Stimulated activated CD8-positive, alpha-beta memory T cell treated with anti-CD3 and anti-CD28 coated beads, Interleukin-12 subunit alpha, Interleukin-12 subunit beta, amount 100 ng/mL, for 4 hours (primary cell): Measurements from ENCODE around the gene RAB40B.
A peak's percentile ranks its signal among the peaks of the same experiment; 100 is the strongest.

Experiments used
- DNase-seq: peaks from one replicate; pipeline ENCODE4 v3.0.0-alpha.2; 2020; ENCODE audit warnings: low read depth

RAB40B gene

DNA sequence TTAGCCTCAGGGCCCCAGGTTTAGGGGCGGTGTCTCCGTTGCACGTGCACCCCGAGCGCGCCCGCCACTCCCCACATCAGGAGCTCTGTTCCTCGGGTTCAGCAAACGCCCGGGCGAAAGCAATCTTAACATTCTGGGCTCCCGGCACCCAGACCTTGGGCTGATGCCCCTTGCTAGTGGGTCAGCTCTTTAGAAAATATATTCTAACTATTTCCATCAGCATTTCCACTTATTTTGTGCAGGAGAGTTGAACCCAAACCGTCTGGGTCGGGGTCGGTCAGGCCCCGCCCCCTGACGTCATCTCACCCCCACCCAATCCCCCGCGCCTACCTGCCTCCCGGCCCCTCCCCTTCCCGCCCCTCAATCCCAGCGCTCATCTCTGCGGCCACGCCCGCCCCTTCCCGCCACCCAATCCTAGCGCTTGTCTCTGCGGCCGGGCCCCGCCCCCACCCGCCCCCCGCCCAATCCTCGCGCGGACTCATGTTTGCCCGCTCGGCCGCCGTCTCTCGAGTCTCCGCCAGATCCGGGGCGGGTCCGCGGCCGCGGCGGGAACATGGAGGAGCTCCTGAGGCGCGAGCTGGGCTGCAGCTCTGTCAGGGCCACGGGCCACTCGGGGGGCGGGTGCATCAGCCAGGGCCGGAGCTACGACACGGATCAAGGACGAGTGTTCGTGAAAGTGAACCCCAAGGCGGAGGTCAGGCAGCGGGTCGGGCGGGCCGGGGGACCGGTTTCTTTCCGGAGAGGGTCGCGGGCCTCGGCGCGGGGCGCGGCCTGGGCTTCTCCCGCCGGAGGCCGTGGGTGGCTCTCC is 17.9 kb upstream of the RAB40B start, which contains the start of gene FN3KRP:
FN3KRP (plus strand) TSS at position 504 of the 808 bp plus-strand sequence; CDS start at position 554, 50 bp downstream.
- peak; percentile 74 for DNase-seq

DNA sequence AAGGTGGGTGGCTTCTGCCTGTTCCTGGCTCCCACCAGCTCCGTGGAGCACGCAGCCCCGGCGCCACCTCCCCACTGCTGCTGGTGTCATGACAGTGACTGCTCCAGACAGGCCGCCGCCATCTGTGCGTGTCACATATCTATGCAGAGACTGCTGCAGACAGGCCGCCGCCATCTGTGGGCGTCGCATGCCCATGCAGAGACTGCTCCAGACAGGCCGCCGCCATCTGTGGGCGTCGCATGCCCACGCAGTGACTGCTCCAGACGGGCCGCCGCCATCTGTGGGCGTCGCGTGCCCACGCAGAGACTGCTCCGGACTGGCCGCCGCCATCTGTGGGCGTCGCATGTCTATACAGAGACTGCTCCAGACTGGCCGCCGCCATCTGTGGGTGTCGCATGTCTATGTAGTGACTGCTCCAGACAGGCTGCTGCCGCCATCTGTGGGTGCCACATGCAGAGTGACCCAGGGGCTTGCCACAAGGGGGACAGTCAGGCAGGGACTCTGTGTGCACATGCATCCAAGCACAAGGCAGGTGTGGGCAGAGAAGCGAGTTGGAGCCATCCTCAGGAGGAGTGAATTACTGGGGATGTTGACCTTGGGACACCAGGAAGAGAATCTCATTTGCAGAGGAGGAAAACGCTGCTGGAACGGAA is 14.7 kb upstream of the RAB40B start:
- no peak for DNase-seq

DNA sequence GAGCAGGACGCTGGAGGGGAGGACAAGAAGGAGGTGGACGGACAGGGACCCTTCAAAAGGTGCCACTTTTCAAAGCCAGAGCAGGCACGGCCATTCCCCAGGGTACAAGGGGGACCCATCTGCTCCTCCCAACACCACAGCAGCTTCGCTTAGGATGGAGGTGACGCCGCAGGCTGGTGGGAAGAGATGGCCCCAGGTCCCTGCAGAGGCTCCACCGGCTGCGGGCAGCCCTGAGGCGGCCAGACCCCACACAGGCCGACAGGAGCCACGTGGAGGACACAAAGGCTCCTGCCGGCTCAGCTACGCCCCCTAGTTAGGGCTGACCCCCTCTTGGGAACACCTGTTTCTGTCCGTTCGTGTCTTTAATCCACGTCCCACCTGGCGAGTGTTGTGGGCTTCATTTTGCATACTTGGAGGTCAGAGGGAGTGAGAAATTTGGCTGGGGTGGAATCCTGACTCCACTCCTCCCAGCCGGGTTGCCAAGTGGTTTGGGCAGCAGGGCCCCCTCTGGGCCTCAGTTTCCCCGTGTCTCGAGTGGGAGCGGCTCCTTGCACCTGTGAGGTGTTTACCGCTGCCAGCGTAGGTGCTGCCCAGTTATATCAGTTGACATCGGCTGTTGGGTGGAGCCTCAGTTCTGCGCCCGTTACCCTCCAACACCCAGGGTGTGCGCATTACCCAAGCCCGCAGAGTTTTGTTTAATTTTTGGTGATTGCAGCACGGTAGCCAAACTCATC is 12.2 kb upstream of the RAB40B start:
- no peak for DNase-seq

GRCh38 chr17:82709676-82710498 is 11.4 kb upstream of the RAB40B start:
- no peak for DNase-seq

GRCh38 chr17:82709024-82709675 is 10.7 kb upstream of the RAB40B start:
- DNase-seq, result no peak

- DNase-seq, result no peak
Measured at GRCh38 chr17:82705756-82706155, 7.3 kb upstream of the RAB40B start.

DNA sequence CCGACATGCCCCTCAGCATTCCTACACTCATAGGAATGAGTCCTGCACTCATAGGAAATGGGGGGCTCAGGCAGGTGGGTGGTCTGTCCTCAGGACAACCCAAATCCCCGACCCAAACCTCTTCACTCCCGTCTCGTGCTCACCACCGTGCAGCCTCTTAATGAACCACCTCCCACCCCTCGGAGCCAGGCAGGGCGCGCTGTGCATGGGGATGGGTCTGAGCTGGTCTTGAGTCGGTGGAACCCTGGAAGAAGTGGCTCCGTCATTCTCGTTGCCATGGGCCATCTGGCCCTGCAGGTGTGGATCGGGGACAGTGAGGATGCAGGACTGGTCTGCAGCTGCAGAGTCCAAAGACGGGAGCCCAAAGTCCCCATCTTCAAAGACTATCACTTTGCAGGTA is 6.4 kb upstream of the RAB40B start:
- DNase-seq, result no peak

DNA sequence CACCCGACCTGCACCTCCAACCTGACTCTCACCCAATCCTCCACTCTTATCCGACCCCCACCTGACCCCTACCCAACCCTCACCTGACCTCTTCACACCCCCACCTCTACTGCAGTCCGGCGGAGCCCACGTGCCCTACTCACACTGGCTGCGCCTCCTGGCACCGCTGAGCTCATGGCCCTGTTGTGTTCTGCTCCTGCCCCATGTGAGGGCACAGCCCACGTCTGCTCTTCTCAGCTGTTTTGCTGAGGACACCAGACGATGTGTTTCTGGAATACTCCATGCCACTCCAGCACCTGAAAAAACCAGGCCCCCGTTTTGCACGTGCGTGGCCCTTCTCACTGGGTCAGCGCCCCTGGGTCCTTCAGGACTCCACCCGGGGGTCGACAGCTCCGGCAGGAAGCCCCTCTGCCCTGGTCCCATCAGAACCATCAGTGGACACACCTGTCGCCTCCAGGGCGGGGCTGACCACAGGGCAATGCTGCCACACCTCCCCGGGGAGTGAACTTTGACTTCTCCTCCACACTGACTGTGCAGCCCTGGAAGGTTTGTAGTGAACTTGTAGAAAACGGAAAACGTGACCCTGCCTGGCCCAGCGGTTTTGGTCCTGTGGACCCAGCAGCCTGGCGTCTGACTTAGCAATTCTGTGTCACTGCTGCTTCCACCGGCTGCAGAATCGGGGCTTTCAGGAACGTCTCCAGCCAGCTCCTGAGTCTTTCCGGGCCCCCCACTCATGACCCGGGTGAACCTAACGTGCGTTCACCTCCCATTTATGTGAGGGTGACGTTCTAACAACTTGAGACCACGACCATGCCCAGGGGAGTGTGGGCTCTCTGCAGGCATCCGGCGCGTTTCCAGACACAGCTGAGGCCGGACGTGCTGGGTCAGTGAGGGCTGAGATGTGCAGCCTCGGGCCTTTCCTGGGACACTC is 5.7 kb upstream of the RAB40B start:
- DNase-seq, result no peak

DNA sequence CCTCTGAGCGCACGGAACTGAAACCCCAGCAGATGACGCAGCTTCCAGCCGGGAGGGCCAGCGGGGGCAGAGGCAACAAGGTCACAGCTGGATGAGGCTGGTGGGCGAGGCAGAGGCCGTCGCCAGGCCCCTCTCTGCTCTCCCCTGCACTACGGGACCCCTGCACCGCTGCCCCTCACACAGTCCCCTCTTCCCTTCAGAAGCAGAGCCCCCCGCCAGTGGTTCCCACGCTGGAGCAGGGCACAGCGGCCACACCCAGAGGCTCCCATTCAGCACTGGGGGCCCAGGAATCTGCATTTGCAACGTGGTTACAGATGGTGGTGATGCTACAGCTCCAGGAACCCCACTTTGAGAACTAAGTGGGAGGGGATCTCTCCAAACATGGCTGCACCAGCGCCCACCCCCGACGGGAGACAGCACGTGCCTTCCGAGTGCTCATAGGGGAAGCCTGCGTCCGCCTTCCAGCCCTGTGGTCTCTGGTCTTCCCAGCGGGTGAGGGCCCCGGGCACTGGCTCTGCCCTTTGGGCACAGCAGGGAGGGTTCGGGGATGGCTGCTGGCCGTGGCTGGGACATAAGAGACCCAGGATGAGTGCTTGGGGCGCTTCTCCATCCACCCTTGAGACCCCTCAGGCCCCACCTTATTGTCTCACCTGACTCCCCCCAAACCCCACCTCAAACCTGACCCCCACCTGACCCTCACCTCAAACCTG is 4.7 kb upstream of the RAB40B start:
- no peak for DNase-seq

GRCh38 chr17:82702231-82702927 is 3.9 kb upstream of the RAB40B start:
- no peak for DNase-seq

DNA sequence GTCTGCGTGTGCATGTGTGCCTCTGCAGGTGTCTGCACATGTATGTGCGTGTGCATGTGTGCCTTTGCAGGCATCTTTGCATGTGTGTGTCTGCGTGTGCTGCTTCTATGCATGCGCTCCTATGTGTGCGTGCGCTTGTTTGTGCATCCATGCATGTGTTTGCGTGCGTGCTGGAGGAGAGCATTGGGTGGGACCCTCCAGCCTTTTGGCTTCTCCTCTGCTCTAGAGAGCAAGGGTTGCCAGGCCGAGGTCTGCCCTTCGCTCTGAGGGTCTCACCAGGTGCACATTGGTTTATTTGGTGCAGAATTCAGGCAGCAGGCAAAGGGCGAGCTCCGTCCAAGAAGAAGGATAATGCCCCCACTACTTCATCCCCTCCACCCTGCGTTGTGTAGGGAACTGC is 1.1 kb upstream of the RAB40B start:
- no peak for DNase-seq

DNA sequence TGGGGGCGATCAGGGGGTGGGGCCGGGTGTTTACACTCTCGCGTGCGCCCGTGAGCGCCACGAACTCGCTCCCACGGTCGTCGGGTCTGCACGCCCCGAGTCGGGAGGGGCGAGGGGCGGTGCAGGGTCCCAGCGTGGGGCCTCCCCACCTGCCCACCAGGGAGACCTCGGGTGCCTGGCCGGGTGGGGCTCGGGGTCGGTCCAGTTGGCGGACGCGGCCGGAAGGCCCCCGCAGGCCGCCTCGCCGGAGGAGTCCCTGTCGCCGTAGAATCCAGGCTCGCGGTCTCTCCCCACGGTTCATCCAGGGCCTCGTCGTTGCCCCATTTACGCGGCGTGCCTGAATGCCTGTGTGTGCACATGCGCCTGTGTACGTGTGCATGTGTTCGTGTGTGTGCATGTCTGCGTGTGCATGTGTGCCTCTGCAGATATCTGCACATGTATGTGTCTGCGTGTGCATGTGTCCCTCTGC is 510 bp upstream of the RAB40B start:
- no peak for DNase-seq

GRCh38 chr17:82697808-82698064 is 762 bp downstream of the RAB40B start:
- no peak for DNase-seq

GRCh38 chr17:82696916-82697807 is 1.3 kb downstream of the RAB40B start:
- no peak for DNase-seq

GRCh38 chr17:82696259-82696658 is 2.2 kb downstream of the RAB40B start:
- no peak for DNase-seq

GRCh38 chr17:82694647-82695046 is 3.9 kb downstream of the RAB40B start:
- DNase-seq, result no peak

DNA sequence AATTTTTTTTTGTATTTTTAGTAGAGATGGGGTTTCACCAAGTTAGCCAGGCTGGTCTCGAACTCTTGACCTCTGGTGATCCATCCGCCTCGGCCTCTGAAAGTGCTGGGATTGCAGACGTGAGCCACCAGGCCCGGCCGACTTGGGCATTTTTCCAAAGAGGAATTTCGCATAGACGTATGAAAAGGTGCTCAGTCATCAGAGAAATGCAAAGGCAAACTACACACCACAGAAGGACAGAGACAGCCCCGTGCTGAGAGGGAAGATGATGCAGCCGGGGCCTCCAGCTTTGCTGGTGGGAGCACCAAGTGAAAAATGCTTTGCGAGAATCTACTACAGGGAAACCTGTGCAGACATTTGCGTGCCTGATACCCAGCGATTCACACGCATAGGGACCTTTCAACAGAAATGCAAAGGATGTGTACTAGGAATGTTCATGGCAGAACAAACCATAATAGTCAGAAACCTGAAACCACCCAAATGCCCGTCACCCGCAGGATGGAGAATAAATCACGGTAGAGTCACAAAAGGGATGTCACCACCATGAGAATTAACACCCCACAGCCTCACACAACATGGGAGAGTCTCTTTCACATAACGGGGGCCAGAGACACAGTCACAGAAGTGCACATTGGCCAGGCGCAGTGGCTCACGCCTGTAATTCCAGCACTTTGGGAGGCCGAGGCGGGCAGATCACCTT is 5.2 kb downstream of the RAB40B start:
- DNase-seq, result no peak

GRCh38 chr17:82692268-82692667 is 6.2 kb downstream of the RAB40B start:
- DNase-seq, result no peak
